IMR-90 (cell line): Measurements from ENCODE around the gene GATA6.

Experiments
- CHD1 ChIP-seq: IDR thresholded peaks from 2 replicates; pipeline ENCODE4 v1.6.1; 2012; ENCODE audit warnings: low read depth, low read length, improper control_type of control experiment
- FOS ChIP-seq: fragments of 150-350 bp; IDR thresholded peaks from 2 replicates; pipeline ENCODE4 v1.6.1; 2016; ENCODE audit warnings: low read depth, low read length
- MAFK ChIP-seq: IDR thresholded peaks from 2 replicates; pipeline ENCODE4 v1.6.1; 2012; ENCODE audit warnings: low read depth, low read length, improper control_type of control experiment
- MAZ ChIP-seq: IDR thresholded peaks from 2 replicates; pipeline ENCODE4 v1.6.1; 2012; ENCODE audit warnings: low read depth, mild to moderate bottlenecking, low read length, improper control_type of control experiment, moderate library complexity, borderline replicate concordance
- MXI1 ChIP-seq: IDR thresholded peaks from 2 replicates; pipeline ENCODE4 v1.6.1; 2012; ENCODE audit warnings: low read depth, mild to moderate bottlenecking, low read length, moderate library complexity, borderline replicate concordance
- POLR2A ChIP-seq: IDR thresholded peaks from 2 replicates; pipeline ENCODE4 v1.6.1; 2012; ENCODE audit warnings: mild to moderate bottlenecking, low read depth, low read length
- RAD21 ChIP-seq: IDR thresholded peaks from 2 replicates; pipeline ENCODE4 v1.6.1; 2012; ENCODE audit warnings: low read length, improper control_type of control experiment
- TF ChIP-seq, protein P1 (sequence below): conservative IDR thresholded peaks from 2 replicates; pipeline ENCODE4 v1.5.1; 2012; ENCODE audit warnings: mild to moderate bottlenecking, low read depth, low read length, improper control_type of control experiment
- TF ChIP-seq, protein P2 (sequence below): fragments of 150-350 bp; IDR thresholded peaks from 2 replicates; pipeline ENCODE4 v1.6.1; 2017; ENCODE audit warnings: mild to moderate bottlenecking, antibody characterized with exemption, low read length, low read depth

GRCh38 chr18:22186484-22186971 is 17.1 kb downstream of the GATA6 start:
- TF ChIP-seq, protein P1, sequence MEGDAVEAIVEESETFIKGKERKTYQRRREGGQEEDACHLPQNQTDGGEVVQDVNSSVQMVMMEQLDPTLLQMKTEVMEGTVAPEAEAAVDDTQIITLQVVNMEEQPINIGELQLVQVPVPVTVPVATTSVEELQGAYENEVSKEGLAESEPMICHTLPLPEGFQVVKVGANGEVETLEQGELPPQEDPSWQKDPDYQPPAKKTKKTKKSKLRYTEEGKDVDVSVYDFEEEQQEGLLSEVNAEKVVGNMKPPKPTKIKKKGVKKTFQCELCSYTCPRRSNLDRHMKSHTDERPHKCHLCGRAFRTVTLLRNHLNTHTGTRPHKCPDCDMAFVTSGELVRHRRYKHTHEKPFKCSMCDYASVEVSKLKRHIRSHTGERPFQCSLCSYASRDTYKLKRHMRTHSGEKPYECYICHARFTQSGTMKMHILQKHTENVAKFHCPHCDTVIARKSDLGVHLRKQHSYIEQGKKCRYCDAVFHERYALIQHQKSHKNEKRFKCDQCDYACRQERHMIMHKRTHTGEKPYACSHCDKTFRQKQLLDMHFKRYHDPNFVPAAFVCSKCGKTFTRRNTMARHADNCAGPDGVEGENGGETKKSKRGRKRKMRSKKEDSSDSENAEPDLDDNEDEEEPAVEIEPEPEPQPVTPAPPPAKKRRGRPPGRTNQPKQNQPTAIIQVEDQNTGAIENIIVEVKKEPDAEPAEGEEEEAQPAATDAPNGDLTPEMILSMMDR: no peak
- no peak for TF ChIP-seq MAFK
- TF ChIP-seq RAD21: no peak
- TF ChIP-seq FOS: no peak
- no peak for TF ChIP-seq POLR2A
- TF ChIP-seq MXI1: no peak
- no peak for TF ChIP-seq MAZ
- TF ChIP-seq CHD1: no peak
- TF ChIP-seq, protein P2, sequence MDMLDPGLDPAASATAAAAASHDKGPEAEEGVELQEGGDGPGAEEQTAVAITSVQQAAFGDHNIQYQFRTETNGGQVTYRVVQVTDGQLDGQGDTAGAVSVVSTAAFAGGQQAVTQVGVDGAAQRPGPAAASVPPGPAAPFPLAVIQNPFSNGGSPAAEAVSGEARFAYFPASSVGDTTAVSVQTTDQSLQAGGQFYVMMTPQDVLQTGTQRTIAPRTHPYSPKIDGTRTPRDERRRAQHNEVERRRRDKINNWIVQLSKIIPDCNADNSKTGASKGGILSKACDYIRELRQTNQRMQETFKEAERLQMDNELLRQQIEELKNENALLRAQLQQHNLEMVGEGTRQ: no peak
